Naive thymus-derived CD4-positive, alpha-beta T cell (primary cell): Measurements from ENCODE around the gene ACKR3. TPM values are rescaled to one million over a fixed set of nuclear protein-coding genes. Genes with fewer than 3 reads are reported as not detected.

Experiments
- ATAC-seq: fragments of 150-1000 bp; cut with Tn5 transposase; 2 replicates; pipeline ENCODE4 v1.10.0; 2021; ENCODE audit warnings: mild to moderate bottlenecking, moderate library complexity
- CTCF ChIA-PET: fragments of 350-600 bp; sonication (Branson Sonifier 250); formaldehyde crosslinking; loops from one replicate; lab custom pipeline; 2021; ENCODE audit warnings: antibody characterized with exemption; lab: Charles Lee
- POLR2A ChIA-PET: fragments of 350-600 bp; sonication (Branson Sonifier 250); formaldehyde crosslinking; loops from one replicate; lab custom pipeline; 2021; ENCODE audit warnings: antibody characterized with exemption, inconsistent platforms; lab: Charles Lee
- DNase-seq, 9 donors: peaks; one replicate each; pipeline versions ENCODE4 v3.0.0 to v3.0.0-alpha.2; 2020 to 2022; ENCODE audit warnings: mixed read lengths in 1 of 9
- H3K27ac ChIP-seq: one replicate; pipeline ENCODE4 v1.7.0; 2013; ENCODE audit warnings: mild to moderate bottlenecking, low read depth, low read length, moderate library complexity
- H3K27me3 ChIP-seq, 2 donors: one replicate each; pipeline ENCODE4 v1.7.0; 2013; ENCODE audit warnings: low read length in 2 of 2, mild to moderate bottlenecking in 2 of 2, moderate library complexity in 2 of 2; ENCODE audit not compliant: control insufficient read depth in 2 of 2, insufficient read depth in 2 of 2
- H3K36me3 ChIP-seq, 3 experiments: 1 replicate in 2 of 3; 2 replicates in 1 of 3; pipeline ENCODE4 v1.7.0; 2013; ENCODE audit warnings: low read length in 3 of 3, mild to moderate bottlenecking in 3 of 3, moderate library complexity in 1 of 3; ENCODE audit not compliant: insufficient read depth in 3 of 3, control insufficient read depth in 2 of 3
- H3K4me1 ChIP-seq, 2 donors: one replicate each; pipeline ENCODE4 v1.7.0; 2013; ENCODE audit warnings: low read length in 2 of 2, mild to moderate bottlenecking in 2 of 2, moderate library complexity in 1 of 2; ENCODE audit not compliant: control insufficient read depth in 2 of 2, insufficient read depth in 2 of 2
- H3K4me3 ChIP-seq: 2 replicates; pipeline ENCODE4 v1.7.0; 2013; ENCODE audit warnings: mild to moderate bottlenecking, low read length
- H3K9me3 ChIP-seq, 3 experiments: 1 replicate in 2 of 3; 2 replicates in 1 of 3; pipeline ENCODE4 v1.7.0; 2013; ENCODE audit warnings: low read length in 3 of 3; ENCODE audit not compliant: control insufficient read depth in 2 of 3
- H3K27ac Mint-ChIP-seq, 9 donors: one replicate each; pipeline ENCODE4 v1.8.0; 2020 to 2022; ENCODE audit warnings: mixed read lengths in 9 of 9, mild to moderate bottlenecking in 8 of 9, moderate library complexity in 5 of 9, inconsistent platforms in 2 of 9
- H3K27me3 Mint-ChIP-seq, 5 donors: one replicate each; pipeline ENCODE4 v1.8.0; 2021 to 2022; ENCODE audit warnings: mixed read lengths in 5 of 5, mild to moderate bottlenecking in 1 of 5
- H3K36me3 Mint-ChIP-seq, 5 donors: one replicate each; pipeline ENCODE4 v1.8.0; 2020 to 2022; ENCODE audit warnings: mixed read lengths in 5 of 5, mild to moderate bottlenecking in 3 of 5, inconsistent platforms in 1 of 5
- H3K4me1 Mint-ChIP-seq, 7 donors: one replicate each; pipeline ENCODE4 v1.8.0; 2020 to 2022; ENCODE audit warnings: mixed read lengths in 7 of 7, mild to moderate bottlenecking in 3 of 7, inconsistent platforms in 1 of 7
- H3K4me3 Mint-ChIP-seq, 10 donors: one replicate each; pipeline ENCODE4 v1.8.0; 2020 to 2022; ENCODE audit warnings: mild to moderate bottlenecking in 10 of 10, mixed read lengths in 10 of 10, moderate library complexity in 6 of 10, inconsistent platforms in 2 of 10
- H3K9me3 Mint-ChIP-seq, 11 donors: one replicate each; pipeline ENCODE4 v1.8.0; 2020 to 2022; ENCODE audit warnings: mixed read lengths in 11 of 11, mild to moderate bottlenecking in 4 of 11, inconsistent platforms in 1 of 11, moderate library complexity in 1 of 11
- intact Hi-C, 2 donors: fragments of 100-400 bp; cut with micrococcal nuclease; formaldehyde crosslinking; loops; one replicate each; pipeline ENCODE4 v1.15.1; 2023
- polyA plus RNA-seq, 2 donors: library from polyadenylated mRNA; unstranded; fragments of 300-500 nt; fragmentation: Illumina TruSeq; gene quantifications; one replicate each; pipeline ENCODE4 v1.2.3, GENCODE V29; 2021
- total RNA-seq, 6 experiments: library from RNA in 5 of 6; stranded (reverse) in 5 of 6; gene quantifications; 1 replicate in 5 of 6; 2 replicates in 1 of 6; pipeline ENCODE4 v1.2.3 and lab custom pipeline; 2021 to 2026

ACKR3 gene
- total and polyA plus RNA-seq, 7 experiments from 2014 or later: 2.8 to 6.2 (median 4.1) TPM

GRCh38 chr2:236612737-236613136 is 43.1 kb downstream of the ACKR3 start:
- ChIA-PET CTCF (no interaction called here), POLR2A (no interaction called here)

GRCh38 chr2:236613612-236614011 is 44.0 kb downstream of the ACKR3 start:
- no peak for DNase-seq
- Histone ChIP-seq H3K36me3 (no peaks in the 10 kb centered on the region), H3K27ac (no peak overlapping the region), H3K4me1 (no peaks in the 10 kb centered on the region), H3K9me3 (no peaks in the 10 kb centered on the region), H3K4me3 (no peak overlapping the region), H3K27me3 (no peaks in the 10 kb centered on the region)
- H3K4me1 Mint-ChIP-seq: peaks cover 0 to 6% (median 0%) of the 10 kb centered on the region in 7 donors
- no peaks in the 10 kb centered on the region for H3K9me3 Mint-ChIP-seq
- no peak for ATAC-seq
- no peaks in the 10 kb centered on the region for H3K36me3 Mint-ChIP-seq
- intact Hi-C loops: no loop called here
- H3K27ac Mint-ChIP-seq: no peak overlapping the region
- CTCF ChIA-PET: no interaction called here
- peaks cover 0 to 8% (median 0%) of the 10 kb centered on the region in 5 donors for H3K27me3 Mint-ChIP-seq
- POLR2A ChIA-PET: no interaction called here
- H3K4me3 Mint-ChIP-seq: no peak overlapping the region

More at GRCh38 chr2:236612737-236613136, 43.1 kb downstream of the ACKR3 start:
- Mint-ChIP-seq H3K27me3 (peaks cover 0 to 8% (median under 1%) of the 10 kb centered on the region in 5 donors), H3K9me3 (no peaks in the 10 kb centered on the region), H3K36me3 (no peaks in the 10 kb centered on the region), H3K4me3 (no peak overlapping the region), H3K4me1 (peaks cover 0 to 3% (median 0%) of the 10 kb centered on the region in 7 donors), H3K27ac (no peak overlapping the region)
- no peaks in the 10 kb centered on the region for H3K27me3 ChIP-seq
- H3K27ac ChIP-seq: no peak overlapping the region
- no peaks in the 10 kb centered on the region for H3K9me3 ChIP-seq
- H3K4me3 ChIP-seq: no peak overlapping the region
- intact Hi-C loops: no loop called here
- no peaks in the 10 kb centered on the region for H3K36me3 ChIP-seq
- H3K4me1 ChIP-seq: no peaks in the 10 kb centered on the region
- DNase-seq (no peak), ATAC-seq (no peak)

GRCh38 chr2:236614551-236614950 is 44.9 kb downstream of the ACKR3 start:
- intact Hi-C loops: no loop called here
- no peaks in the 10 kb centered on the region for H3K36me3 Mint-ChIP-seq
- no peak overlapping the region for H3K4me3 Mint-ChIP-seq
- ChIA-PET POLR2A (no interaction called here), CTCF (no interaction called here)
- peaks cover 0 to 8% (median 0%) of the 10 kb centered on the region in 5 donors for H3K27me3 Mint-ChIP-seq
- H3K9me3 ChIP-seq: no peaks in the 10 kb centered on the region
- no peaks in the 10 kb centered on the region for H3K4me1 ChIP-seq
- no peaks in the 10 kb centered on the region for H3K27me3 ChIP-seq
- peaks cover 0 to 16% (median 3%) of the 10 kb centered on the region in 7 donors for H3K4me1 Mint-ChIP-seq
- ATAC-seq (no peak), DNase-seq (no peak)
- no peaks in the 10 kb centered on the region for H3K9me3 Mint-ChIP-seq
- no peaks in the 10 kb centered on the region for H3K36me3 ChIP-seq
- no peak overlapping the region for H3K27ac ChIP-seq
- no peak overlapping the region for H3K27ac Mint-ChIP-seq
- H3K4me3 ChIP-seq: no peak overlapping the region

- no peaks in the 10 kb centered on the region for H3K27me3 ChIP-seq
- no peak for DNase-seq
- intact Hi-C loops: no loop called here
- no peaks in the 10 kb centered on the region for H3K9me3 ChIP-seq
- ATAC-seq: no peak
- H3K4me1 ChIP-seq: peaks cover 0 to 9% of the 10 kb centered on the region in 2 donors
- Mint-ChIP-seq H3K27ac (no peak overlapping the region), H3K36me3 (no peaks in the 10 kb centered on the region), H3K9me3 (no peaks in the 10 kb centered on the region), H3K4me3 (no peak overlapping the region), H3K4me1 (peaks cover 0 to 31% (median 15%) of the 10 kb centered on the region in 7 donors), H3K27me3 (peaks cover 0 to 8% (median 0%) of the 10 kb centered on the region in 5 donors)
- H3K27ac ChIP-seq: no peak overlapping the region
- ChIA-PET POLR2A (interaction anchor here (0.6 kb wide), 1 partner anchor 292 kb away, joined by 3 read pairs; no protein-coding TSS in a partner anchor), CTCF (no interaction called here)
- no peaks in the 10 kb centered on the region for H3K36me3 ChIP-seq
- H3K4me3 ChIP-seq: no peak overlapping the region
Observed at GRCh38 chr2:236616031-236616430, 46.4 kb downstream of the ACKR3 start.

GRCh38 chr2:236616624-236617023 is 47.0 kb downstream of the ACKR3 start:
- H3K4me3 ChIP-seq: no peak overlapping the region
- POLR2A ChIA-PET: no interaction called here

DNA sequence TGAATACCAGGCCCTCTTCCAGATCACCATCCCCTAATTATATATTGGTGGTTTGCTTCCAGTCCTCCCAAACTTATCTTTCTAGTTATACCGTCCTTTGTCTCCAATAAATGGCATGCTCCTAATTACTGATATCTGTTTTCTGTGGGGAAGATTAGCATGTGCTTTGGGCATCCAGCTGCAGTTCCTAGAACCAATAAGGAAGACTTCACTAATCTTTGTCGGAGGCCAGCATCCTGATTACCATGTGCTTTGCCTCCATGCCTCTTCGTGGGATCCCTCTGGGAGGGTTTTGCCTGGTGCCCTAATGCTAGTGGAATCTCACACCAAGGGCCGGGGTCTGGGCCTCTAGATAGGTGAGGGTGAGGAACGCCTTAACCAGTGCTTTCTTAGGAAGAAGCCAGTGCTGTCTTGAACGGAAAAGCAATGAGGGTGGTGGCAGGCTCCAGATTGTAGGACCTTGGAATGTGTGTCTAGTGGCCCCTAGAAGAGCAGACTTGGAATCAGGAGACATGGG is 47.7 kb downstream of the ACKR3 start:
- Histone ChIP-seq H3K4me1 (peaks cover 0 to 12% of the 10 kb centered on the region in 2 donors), H3K36me3 (no peaks in the 10 kb centered on the region), H3K27me3 (no peaks in the 10 kb centered on the region), H3K9me3 (no peaks in the 10 kb centered on the region), H3K4me3 (no peak overlapping the region), H3K27ac (no peak overlapping the region)
- H3K4me1 Mint-ChIP-seq: peaks cover 0 to 35% (median 16%) of the 10 kb centered on the region in 7 donors
- no peaks in the 10 kb centered on the region for H3K9me3 Mint-ChIP-seq
- no peaks in the 10 kb centered on the region for H3K36me3 Mint-ChIP-seq
- peak overlapping the region in 1 of 10 donors; percentile 18 for H3K4me3 Mint-ChIP-seq
- ChIA-PET CTCF (no interaction called here), POLR2A (no interaction called here)
- peaks cover 0 to 8% (median 0%) of the 10 kb centered on the region in 5 donors for H3K27me3 Mint-ChIP-seq
- peak overlapping the region in 1 of 9 donors; percentile 65 for H3K27ac Mint-ChIP-seq
- DNase-seq: no peak
- intact Hi-C loops: no loop called here
- no peak for ATAC-seq

More at GRCh38 chr2:236616624-236617023, 47.0 kb downstream of the ACKR3 start:
- no peak for DNase-seq
- Histone ChIP-seq H3K9me3 (no peaks in the 10 kb centered on the region), H3K36me3 (no peaks in the 10 kb centered on the region), H3K27me3 (no peaks in the 10 kb centered on the region), H3K27ac (no peak overlapping the region), H3K4me1 (peaks cover 0 to 12% of the 10 kb centered on the region in 2 donors)
- no peak overlapping the region for H3K4me3 Mint-ChIP-seq
- H3K27me3 Mint-ChIP-seq: peaks cover 0 to 8% (median 0%) of the 10 kb centered on the region in 5 donors
- no peak for ATAC-seq
- H3K27ac Mint-ChIP-seq: no peak overlapping the region
- intact Hi-C loops: no loop called here
- peaks cover 0 to 34% (median 16%) of the 10 kb centered on the region in 7 donors for H3K4me1 Mint-ChIP-seq
- CTCF ChIA-PET: no interaction called here
- H3K36me3 Mint-ChIP-seq: no peaks in the 10 kb centered on the region
- no peaks in the 10 kb centered on the region for H3K9me3 Mint-ChIP-seq

DNA sequence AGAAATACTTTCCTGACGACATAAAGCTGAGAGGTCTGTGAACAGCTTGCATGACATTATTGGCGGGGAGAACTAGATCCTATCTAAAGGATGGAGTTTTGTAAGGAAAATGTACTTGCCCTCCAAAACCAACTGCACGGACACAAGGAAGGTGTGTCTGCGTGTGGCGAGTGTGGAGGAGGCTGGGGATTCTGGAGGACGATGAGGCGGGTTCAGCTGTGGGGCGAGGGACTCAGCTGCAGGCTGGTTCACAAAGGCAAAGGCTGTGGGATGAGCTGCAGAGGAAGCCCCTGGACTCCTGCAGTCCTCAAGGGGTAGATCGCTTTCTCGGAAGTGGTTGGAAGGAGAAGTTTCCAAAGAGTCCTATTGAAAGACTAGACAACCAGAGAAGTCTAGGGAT is 48.2 kb downstream of the ACKR3 start:
- no peak for DNase-seq
- Histone ChIP-seq H3K9me3 (no peaks in the 10 kb centered on the region), H3K4me1 (peaks cover 0 to 12% of the 10 kb centered on the region in 2 donors), H3K27ac (no peak overlapping the region), H3K4me3 (no peak overlapping the region), H3K36me3 (no peaks in the 10 kb centered on the region), H3K27me3 (no peaks in the 10 kb centered on the region)
- ChIA-PET CTCF (no interaction called here), POLR2A (no interaction called here)
- H3K4me3 Mint-ChIP-seq: no peak overlapping the region
- peaks cover 0 to 35% (median 16%) of the 10 kb centered on the region in 7 donors for H3K4me1 Mint-ChIP-seq
- peaks cover 0 to 8% (median 0%) of the 10 kb centered on the region in 5 donors for H3K27me3 Mint-ChIP-seq
- peak overlapping the region in 1 of 9 donors; percentile 38 for H3K27ac Mint-ChIP-seq
- intact Hi-C loops: no loop called here
- no peak for ATAC-seq
- H3K36me3 Mint-ChIP-seq: no peaks in the 10 kb centered on the region
- H3K9me3 Mint-ChIP-seq: no peaks in the 10 kb centered on the region
